Subcutaneous adipose tissue (tissue), 4 donors: Measurements from ENCODE around the gene SMG6. TPM values are rescaled to one million over a fixed set of nuclear protein-coding genes. Genes with fewer than 3 reads are reported as not detected.

ENCODE experiments used
- total RNA-seq, 4 donors: library from RNA; depleted of rRNA; stranded (reverse); fragments of >200 nt; gene quantifications; one replicate each; pipeline ENCODE4 v1.1.0, GENCODE V29; 2016
- TF ChIP-seq, protein P1 (sequence below): fragments of 450-650 bp; IDR thresholded peaks from one replicate; pipeline ENCODE4 v1.5.1; 2016; ENCODE audit warnings: low read depth, mild to moderate bottlenecking, control low read depth, antibody characterized with exemption, moderate library complexity

Gene SMG6
- total RNA-seq, 4 donors from 2014 or later = 14.5 to 50.7 (median 19.4) TPM

DNA sequence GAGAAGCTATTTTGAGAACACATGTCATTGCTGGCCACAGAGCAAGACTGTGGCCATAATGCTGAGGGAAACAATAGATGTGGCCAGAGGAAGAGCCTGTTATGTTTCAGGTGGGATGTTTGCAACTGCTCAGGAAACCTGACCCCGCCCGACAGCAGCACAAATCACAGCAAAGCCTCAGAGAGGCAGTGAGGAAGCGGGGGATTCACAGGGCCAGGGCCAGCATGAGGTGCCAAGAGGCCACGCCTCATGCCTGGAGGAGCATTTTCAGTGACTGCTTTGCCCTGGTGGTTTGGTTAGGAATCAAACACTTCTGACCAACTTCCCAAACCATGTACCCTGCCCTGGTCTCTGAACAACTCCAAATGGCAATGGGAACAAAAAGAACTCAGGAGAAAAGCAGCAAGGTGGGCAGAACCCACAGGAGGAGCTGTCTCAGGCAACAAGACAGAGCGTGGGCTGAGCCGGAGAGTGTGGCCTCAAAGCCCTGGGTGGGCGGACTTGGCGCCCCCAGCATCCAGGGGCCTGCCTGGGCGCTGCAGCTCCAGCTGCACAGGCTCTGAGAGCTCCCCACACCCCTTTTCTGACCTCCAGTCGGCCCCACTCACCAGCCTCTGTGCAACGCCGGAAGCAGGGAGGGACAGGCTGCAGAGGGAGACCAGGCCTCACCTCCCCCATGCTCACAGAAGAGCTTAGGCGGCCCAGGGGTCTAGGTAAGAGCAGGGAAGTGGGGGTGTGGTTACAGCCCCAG lies 228.1 kb downstream of the SMG6 start:
- TF ChIP-seq, protein P1, sequence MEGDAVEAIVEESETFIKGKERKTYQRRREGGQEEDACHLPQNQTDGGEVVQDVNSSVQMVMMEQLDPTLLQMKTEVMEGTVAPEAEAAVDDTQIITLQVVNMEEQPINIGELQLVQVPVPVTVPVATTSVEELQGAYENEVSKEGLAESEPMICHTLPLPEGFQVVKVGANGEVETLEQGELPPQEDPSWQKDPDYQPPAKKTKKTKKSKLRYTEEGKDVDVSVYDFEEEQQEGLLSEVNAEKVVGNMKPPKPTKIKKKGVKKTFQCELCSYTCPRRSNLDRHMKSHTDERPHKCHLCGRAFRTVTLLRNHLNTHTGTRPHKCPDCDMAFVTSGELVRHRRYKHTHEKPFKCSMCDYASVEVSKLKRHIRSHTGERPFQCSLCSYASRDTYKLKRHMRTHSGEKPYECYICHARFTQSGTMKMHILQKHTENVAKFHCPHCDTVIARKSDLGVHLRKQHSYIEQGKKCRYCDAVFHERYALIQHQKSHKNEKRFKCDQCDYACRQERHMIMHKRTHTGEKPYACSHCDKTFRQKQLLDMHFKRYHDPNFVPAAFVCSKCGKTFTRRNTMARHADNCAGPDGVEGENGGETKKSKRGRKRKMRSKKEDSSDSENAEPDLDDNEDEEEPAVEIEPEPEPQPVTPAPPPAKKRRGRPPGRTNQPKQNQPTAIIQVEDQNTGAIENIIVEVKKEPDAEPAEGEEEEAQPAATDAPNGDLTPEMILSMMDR = no peak

DNA sequence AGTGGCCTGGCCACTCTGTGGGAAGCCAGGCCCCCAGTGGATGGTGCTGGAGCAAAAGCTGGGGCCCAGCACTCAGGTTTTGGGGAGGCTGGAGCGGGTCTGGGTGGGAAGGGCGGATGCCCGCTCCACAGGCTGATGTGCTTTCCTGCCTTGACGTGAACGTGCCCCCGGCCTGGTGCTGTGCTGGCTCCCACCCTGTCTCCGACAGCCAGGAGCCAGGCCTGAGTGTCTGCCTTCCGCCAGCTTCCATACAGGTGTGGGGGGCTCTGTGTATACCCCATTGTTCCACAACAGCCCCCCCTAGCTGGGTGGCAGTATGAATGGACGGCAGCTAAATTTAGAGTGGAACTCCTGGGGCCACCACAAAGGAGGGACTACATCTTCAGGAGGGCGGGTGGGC lies 228.7 kb downstream of the SMG6 start:
- TF ChIP-seq, protein P1 = no peak

DNA sequence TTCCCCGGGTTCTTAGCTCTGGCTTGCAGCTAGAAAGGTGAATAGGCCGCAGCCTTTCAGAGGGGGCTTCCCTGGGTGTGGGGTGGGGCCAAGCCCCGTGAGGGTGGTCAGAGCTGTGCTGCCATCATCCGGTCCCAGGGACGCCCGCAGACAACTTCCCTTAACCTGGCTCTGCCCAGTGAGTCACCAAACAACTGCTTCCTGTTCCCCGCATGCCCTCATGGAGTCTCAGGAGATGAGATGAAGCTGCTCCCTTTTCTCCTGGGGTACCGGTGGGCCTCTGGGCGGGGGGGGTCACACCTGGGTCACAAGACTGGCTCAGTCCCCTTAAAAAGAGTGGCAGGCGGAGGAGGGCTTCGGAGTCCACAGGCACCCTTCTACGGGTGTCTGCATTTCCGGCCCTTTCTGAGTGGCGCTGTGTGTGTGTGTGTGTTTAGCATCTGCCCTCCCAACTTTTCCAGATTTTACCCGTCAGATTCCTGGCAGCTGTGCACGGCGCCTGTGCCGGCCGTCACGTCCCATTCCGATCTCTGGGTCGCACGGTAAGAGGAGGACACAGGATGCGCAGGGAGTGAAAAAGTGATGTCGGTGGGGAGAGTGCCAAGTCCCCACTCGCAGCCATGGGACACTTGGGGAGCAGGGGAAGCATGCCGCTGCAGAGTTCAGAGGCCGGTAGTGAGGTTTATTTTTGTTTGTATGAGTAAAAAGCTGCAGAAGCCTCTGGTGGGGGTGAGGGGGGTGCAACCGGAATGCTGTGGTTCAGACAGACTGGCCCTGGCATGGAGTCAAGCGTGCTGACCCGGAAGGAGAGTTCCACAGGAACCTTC lies 231.9 kb downstream of the SMG6 start:
- TF ChIP-seq, protein P1 = no peak

DNA sequence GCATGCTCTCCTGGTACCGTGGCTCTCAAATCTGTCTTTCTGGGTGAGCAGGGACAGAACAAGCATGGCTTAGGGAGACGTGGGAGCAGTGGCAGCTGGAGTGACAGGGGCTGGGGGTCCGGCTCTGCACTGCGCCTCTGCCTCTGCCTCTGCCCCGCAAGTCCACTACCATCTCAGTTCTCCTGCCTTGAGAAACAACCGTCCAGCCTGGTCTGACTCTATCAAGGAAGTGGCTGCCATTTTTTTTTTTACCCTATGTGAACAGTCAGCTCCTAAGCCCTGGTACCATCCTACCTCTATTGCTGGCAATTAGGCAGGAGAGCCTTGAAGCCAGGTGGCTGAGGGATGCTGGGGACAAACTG lies 232.6 kb downstream of the SMG6 start:
- TF ChIP-seq, protein P1 = no peak

DNA sequence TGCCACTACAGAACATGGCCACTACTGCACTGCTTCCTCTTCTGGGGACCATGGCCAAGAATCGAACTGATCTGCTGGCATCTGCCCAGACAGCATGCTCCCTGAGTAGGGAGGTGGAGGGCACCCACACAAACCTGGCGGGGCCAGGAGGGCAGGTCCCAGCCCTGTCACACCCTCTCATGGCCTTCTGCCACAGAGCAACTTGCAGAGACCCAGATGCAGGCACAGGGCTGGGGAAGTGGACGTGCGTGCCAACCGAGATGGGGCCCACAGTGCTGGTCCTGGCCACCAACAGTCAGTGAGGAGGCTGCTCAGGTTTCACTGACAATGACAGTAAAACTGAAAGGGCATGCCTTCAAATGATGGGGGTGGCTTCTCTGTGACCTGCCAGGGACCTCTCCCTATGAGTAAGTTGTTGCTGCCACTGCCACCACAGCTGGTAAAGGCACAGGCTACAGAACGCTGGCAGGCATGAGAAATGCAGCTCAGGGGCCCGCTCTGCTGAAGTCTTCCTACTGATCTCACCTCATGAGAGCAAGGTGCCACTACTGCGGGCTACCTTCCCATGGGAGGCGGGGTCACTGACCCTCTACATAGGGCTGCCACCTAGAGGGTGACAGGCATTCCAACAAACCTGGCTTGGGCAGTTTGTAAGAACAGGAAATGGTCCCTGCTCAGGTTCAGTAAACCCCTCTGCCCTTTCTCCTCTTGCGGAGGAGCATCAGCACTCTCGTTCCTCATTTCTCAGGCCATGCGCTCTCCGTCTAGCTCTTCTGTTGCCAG lies 233.2 kb downstream of the SMG6 start:
- TF ChIP-seq, protein P1 = no peak

DNA sequence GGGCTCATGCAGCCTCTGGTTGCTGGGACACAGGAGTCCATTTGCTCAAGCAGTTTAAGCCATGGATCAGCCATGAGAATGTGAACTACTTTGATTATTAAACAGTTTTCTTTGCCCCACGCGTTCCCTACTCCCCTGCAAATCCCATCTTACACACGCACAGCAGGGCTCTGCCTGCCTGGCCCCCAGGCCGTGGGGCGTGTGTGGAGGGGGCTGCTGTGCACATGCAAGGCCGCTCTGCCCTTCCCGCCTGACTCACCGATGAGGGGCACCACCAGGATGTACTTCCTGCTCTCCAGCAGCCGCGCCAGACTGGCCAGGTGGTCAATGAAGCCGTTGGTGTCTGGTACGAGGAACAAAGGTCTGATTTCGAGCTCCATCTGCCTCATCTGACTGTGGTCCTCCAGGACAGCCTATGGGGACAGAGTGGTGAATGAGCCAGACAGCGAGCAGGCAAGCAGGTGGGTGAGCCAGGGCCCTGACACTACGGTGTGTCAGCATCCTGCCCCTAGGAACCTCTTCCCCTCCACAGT lies 235.0 kb downstream of the SMG6 start:
- TF ChIP-seq, protein P1 = no peak
